Ishikawa (cell line): ENCODE results near the gene PLPPR2.

Experiments
- CREB1 ChIP-seq: IDR thresholded peaks from 2 replicates; pipeline ENCODE4 v1.6.1; 2012; ENCODE audit warnings: low read depth
- EGR1 ChIP-seq: IDR thresholded peaks from 2 replicates; pipeline ENCODE4 v1.6.1; 2012
- EP300 ChIP-seq: IDR thresholded peaks from 2 replicates; pipeline ENCODE4 v1.6.1; 2012; ENCODE audit warnings: borderline replicate concordance
- FOXM1 ChIP-seq: IDR thresholded peaks from 2 replicates; pipeline ENCODE4 v1.6.1; 2012; ENCODE audit warnings: low read depth, borderline replicate concordance
- NFIC ChIP-seq: IDR thresholded peaks from 2 replicates; pipeline ENCODE4 v1.6.1; 2012
- TAF1 ChIP-seq: IDR thresholded peaks from 2 replicates; pipeline ENCODE4 v1.6.1; 2012; ENCODE audit warnings: low read depth, mild to moderate bottlenecking
- YY1 ChIP-seq: IDR thresholded peaks from 2 replicates; pipeline ENCODE4 v1.6.1; 2012; ENCODE audit warnings: low read depth
- ZBTB7A ChIP-seq: IDR thresholded peaks from 2 replicates; pipeline ENCODE4 v1.6.1; 2012; ENCODE audit warnings: low read depth
- TF ChIP-seq, protein P1 (sequence below): IDR thresholded peaks from 2 replicates; pipeline ENCODE4 v1.6.1; 2012
- TF ChIP-seq, protein P2 (sequence below): IDR thresholded peaks from 2 replicates; pipeline ENCODE4 v1.6.1; 2012; ENCODE audit warnings: low read depth, mild to moderate bottlenecking

DNA sequence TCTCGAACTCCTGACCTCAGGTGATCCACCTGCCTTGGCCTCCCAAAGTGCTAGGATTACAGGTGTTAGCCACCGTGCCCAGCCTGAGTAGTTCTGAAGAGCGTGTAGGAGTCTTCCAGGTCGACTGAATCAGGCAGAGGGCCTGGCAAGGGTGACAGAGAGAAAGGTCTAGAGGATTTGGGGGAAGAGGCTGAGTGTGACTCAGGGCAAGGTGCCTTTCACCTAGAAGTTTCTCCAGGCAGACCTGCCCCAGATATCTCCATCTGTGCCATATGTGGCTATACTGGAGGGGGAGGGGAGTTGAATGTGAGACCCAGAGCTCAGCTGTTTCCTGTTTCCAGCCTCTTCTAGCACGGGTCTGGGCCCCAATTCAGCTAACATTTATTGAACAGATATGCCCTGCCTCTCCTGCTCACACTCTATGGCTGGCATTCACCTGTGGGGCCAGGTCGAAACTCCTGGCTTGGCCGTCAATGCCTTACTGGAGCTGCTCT, 7.6 kb upstream of the PLPPR2 start:
- TF ChIP-seq, protein P1, sequence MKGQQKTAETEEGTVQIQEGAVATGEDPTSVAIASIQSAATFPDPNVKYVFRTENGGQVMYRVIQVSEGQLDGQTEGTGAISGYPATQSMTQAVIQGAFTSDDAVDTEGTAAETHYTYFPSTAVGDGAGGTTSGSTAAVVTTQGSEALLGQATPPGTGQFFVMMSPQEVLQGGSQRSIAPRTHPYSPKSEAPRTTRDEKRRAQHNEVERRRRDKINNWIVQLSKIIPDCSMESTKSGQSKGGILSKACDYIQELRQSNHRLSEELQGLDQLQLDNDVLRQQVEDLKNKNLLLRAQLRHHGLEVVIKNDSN, result no peak
- TF ChIP-seq NFIC (no peak), EGR1 (no peak), YY1 (no peak), ZBTB7A (no peak), TAF1 (no peak), EP300 (no peak), FOXM1 (no peak), CREB1 (no peak)
- TF ChIP-seq, protein P2, sequence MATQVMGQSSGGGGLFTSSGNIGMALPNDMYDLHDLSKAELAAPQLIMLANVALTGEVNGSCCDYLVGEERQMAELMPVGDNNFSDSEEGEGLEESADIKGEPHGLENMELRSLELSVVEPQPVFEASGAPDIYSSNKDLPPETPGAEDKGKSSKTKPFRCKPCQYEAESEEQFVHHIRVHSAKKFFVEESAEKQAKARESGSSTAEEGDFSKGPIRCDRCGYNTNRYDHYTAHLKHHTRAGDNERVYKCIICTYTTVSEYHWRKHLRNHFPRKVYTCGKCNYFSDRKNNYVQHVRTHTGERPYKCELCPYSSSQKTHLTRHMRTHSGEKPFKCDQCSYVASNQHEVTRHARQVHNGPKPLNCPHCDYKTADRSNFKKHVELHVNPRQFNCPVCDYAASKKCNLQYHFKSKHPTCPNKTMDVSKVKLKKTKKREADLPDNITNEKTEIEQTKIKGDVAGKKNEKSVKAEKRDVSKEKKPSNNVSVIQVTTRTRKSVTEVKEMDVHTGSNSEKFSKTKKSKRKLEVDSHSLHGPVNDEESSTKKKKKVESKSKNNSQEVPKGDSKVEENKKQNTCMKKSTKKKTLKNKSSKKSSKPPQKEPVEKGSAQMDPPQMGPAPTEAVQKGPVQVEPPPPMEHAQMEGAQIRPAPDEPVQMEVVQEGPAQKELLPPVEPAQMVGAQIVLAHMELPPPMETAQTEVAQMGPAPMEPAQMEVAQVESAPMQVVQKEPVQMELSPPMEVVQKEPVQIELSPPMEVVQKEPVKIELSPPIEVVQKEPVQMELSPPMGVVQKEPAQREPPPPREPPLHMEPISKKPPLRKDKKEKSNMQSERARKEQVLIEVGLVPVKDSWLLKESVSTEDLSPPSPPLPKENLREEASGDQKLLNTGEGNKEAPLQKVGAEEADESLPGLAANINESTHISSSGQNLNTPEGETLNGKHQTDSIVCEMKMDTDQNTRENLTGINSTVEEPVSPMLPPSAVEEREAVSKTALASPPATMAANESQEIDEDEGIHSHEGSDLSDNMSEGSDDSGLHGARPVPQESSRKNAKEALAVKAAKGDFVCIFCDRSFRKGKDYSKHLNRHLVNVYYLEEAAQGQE, result no peak
